K562 (cell line): ENCODE data around the gene N4BP2. TPM values are rescaled to one million over a fixed set of nuclear protein-coding genes. Genes with fewer than 3 reads are reported as not detected.

Experiments
- BCLAF1 ChIP-seq, 2 experiments: fragments of 450-650 bp in 1 of 2; IDR thresholded peaks; 2 replicates each; pipeline ENCODE4 v1.6.1; 2011 to 2017; ENCODE audit warnings: low read depth in 2 of 2, antibody characterized with exemption in 1 of 2, borderline replicate concordance in 1 of 2, low read length in 1 of 2, mild to moderate bottlenecking in 1 of 2, mixed read lengths in 1 of 2; ENCODE audit not compliant: control insufficient read depth in 1 of 2
- DNMT1 ChIP-seq: fragments of 450-650 bp; IDR thresholded peaks from 2 replicates; pipeline ENCODE4 v1.6.1; 2016; ENCODE audit warnings: antibody characterized with exemption, mild to moderate bottlenecking
- ETS2 ChIP-seq: IDR thresholded peaks from 2 replicates; pipeline ENCODE4 v1.6.1; 2016; ENCODE audit warnings: borderline replicate concordance, missing genetic modification characterization, mild to moderate bottlenecking, moderate library complexity, missing compliant biosample characterization; ENCODE audit not compliant: poor library complexity, severe bottlenecking
- HDAC1 ChIP-seq, 2 experiments: fragments of 450-650 bp; IDR thresholded peaks; 2 replicates each; pipeline ENCODE4 v1.6.1; 2016 to 2017; ENCODE audit warnings: inconsistent platforms in 1 of 2, mild to moderate bottlenecking in 1 of 2, moderate library complexity in 1 of 2
- HMGN3 ChIP-seq: IDR thresholded peaks from 2 replicates; pipeline ENCODE4 v1.6.1; 2011; ENCODE audit warnings: borderline replicate concordance, low read depth, mild to moderate bottlenecking, mixed read lengths, low read length; ENCODE audit not compliant: insufficient read length; ENCODE audit errors: extremely low read depth
- MGA ChIP-seq: fragments of 450-650 bp; IDR thresholded peaks from 2 replicates; pipeline ENCODE4 v1.6.1; 2016; ENCODE audit warnings: mild to moderate bottlenecking, moderate library complexity
- NONO ChIP-seq, 2 experiments: fragments of 200-400 bp in 1 of 2; fragments of 450-650 bp in 1 of 2; formaldehyde crosslinking in 1 of 2; IDR thresholded peaks; 2 replicates each; pipeline ENCODE4 v1.6.1; 2017; ENCODE audit warnings: low read depth in 2 of 2, mild to moderate bottlenecking in 2 of 2, moderate library complexity in 2 of 2, low read length in 1 of 2
- TAF9B ChIP-seq: fragments of 450-650 bp; IDR thresholded peaks from 2 replicates; pipeline ENCODE4 v1.6.1; 2018; ENCODE audit warnings: mild to moderate bottlenecking; ENCODE audit not compliant: partially characterized antibody
- ZBTB17 ChIP-seq: fragments of 450-650 bp; formaldehyde crosslinking; IDR thresholded peaks from 2 replicates; pipeline ENCODE4 v1.4.0; 2020; ENCODE audit warnings: mild to moderate bottlenecking
- ZNF282 ChIP-seq: sonication (generic); formaldehyde crosslinking; IDR thresholded peaks from 2 replicates; pipeline ENCODE4 v1.8.1; 2023; ENCODE audit warnings: missing genetic modification reagents
- ZNF316 ChIP-seq: fragments of 450-650 bp; IDR thresholded peaks from 2 replicates; pipeline ENCODE4 v1.6.1; 2016
- polyA plus RNA-seq, 8 experiments: library from polyadenylated mRNA; depleted of rRNA in 4 of 8; stranded (reverse) in 5 of 8; unstranded in 3 of 8; fragments of >200 nt; fragmentation: Nextera tagmentation in 2 of 8; fragmentation: Illumina TruSeq in 1 of 8; extraction: Ambion mirVana in 2 of 8; extraction: Trizol in 1 of 8; gene quantifications; 2 replicates each; pipeline versions ENCODE4 v1.2.1 to v1.2.3, GENCODE V29; 2011 to 2014; ENCODE audit warnings: inconsistent platforms in 1 of 8, missing spikeins in 1 of 8
- total RNA-seq, 7 experiments: library from RNA; depleted of rRNA in 6 of 7; stranded (reverse); fragments of >200 nt in 6 of 7; fragmentation: Illumina TruSeq in 2 of 7; extraction: Trizol in 2 of 7; gene quantifications; 2 replicates each; pipeline versions ENCODE4 v1.2.1 to v1.2.3, GENCODE V29; 2011 to 2021; ENCODE audit warnings: low replicate concordance in 1 of 7

The N4BP2 gene
- total and polyA plus RNA-seq, 9 of the 15 experiments (the other 6 are each of a cell fraction or from before 2014, with no cell fraction given) = 2.7 to 12.6 (median 7.6) TPM

- peak; percentile 65; the same call in 1 of the 2 replicates for TF ChIP-seq MGA
- peak in 1 of 2 experiments; percentile 75; a peak in 1 of 4 replicates for TF ChIP-seq NONO (IDR thresholded peaks at IDR 0.05; ENCODE audit: low read depth in 2 of 2, low read length in 1 of 2)
- peak; percentile 92; the same call in 1 of the 2 replicates for TF ChIP-seq ZNF282
- no peak for TF ChIP-seq ETS2 (tag)
- TF ChIP-seq HDAC1 (IDR thresholded peaks at IDR 0.05) = no peak; a peak in 1 of 4 replicates
- peak; percentile 14 for TF ChIP-seq TAF9B
- no peak for TF ChIP-seq DNMT1
- TF ChIP-seq ZNF316 = no peak
- peak; percentile 53 for TF ChIP-seq HMGN3
- no peak for TF ChIP-seq BCLAF1 (IDR thresholded peaks at IDR 0.05; ENCODE audit: borderline replicate concordance in 1 of 2, control insufficient read depth in 1 of 2, low read depth in 2 of 2, low read length in 1 of 2)
- peak; percentile 64; the same call in 1 of the 2 replicates for TF ChIP-seq ZBTB17 (CRISPR knock-in tag)
These were observed 561 bp upstream of the N4BP2 start (continued) for GRCh38 chr4:40055863-40056715.
